ENCODE measurements around the gene CLMN.

Gene CLMN

DNA sequence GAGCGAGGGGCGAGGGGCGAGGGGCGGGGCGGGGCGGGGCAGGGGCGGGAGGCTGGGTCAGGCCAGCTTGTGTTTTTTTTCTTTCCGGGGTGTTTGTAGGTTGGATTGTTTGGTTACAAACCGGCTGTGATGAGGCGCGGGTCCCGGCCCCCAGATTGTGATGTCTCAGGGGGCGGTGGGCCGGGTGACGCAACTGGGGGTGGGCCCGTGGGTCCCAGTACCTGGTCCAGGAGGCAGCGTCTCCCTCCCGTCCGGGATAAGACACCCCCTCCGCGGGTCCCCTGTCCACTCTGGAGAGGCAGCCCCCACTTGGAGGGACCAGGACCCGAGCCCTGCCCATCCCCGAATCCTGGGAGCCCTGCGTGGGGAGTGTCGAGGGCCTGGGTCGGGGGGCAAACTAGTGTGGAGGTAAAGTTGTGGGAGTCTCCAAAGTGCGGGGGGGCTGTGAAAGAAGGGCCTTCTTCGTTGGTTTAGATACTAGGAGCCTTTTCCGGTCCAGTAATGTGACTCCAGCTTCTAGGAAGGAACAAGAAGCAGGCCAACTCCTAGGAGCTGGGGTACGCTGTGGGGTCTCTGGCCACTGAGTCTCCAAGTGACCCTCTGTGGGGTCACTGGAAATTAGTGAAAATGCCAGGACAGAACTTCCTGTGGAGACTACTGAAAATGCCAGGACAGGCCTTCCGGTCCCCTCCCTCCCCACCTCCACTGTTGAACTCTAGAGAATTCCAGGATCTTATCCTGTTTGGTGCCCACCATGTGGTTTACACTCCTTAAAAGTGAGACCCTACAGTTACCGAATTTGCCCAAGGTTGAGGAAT is 579 bp upstream of the CLMN start:
- DNase-seq = no peak

DNA sequence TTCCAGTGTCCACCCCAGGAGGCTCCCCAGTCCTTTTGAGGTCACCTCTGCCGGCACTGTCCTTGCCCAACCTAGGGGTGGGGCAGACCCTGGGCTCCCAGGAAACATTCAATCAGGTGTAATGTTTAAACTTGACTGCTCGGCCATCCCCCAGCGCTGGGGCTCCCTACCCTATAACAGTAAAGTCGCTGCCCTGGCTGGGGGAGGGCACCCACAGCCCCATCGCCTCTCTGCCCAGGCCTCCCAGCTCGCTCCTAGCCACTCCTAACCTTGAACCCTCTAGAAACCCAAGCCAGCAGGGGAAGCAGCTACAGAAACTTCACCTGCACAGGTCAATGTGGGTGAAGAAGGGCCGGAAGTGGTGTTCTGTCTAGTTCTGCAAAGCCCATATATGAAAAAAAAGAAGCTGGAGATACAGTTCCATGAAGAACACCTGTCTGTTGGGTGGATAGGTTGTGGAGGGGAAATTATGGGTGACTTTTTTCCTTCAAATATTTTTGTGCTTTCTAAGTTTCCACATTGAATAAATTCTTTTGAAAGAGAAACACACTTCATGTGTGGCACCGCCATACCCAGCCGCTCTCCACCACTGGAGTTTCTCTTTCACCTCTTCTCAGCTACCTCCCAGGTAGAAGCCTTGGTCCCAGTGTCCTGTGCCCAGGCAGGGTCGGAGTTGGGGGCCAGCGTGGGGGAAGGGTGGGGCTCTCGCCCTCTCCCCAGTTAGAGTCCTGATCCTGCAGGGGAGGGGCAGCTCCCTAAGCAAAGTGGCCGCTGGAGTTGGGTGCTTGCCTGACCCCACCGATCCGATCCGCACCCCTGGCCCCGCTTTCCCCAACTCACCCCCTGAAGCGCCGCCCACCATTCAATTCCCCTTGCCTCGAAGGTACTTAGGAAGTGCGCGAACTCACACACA is 1.1 kb downstream of the CLMN start:
- no peak for DNase-seq

DNA sequence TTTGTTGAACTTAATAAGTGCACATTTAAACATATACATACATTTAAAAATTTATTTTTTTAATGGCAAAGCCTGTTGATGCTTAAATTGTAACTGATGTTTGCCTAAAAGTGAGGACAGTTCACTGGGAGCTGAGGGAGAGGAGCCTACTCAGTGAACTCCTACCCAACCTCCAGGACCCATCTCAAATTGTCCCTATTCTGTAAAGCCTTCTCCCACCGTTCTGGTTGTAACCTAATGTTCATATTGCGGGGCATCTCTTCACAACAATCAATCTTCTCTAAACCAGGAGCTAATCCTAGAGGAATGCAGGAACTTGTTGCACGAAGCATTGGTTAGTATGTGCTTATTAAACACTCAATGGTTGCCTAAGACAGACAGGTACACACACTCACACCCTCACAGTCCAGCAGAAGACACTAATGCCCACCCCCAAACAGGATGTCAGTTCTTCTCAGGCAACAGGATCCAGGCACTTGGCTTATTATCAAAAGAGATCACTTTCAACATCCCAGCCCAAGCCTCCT is 1.8 kb downstream of the CLMN start:
- DNase-seq = no peak

DNA sequence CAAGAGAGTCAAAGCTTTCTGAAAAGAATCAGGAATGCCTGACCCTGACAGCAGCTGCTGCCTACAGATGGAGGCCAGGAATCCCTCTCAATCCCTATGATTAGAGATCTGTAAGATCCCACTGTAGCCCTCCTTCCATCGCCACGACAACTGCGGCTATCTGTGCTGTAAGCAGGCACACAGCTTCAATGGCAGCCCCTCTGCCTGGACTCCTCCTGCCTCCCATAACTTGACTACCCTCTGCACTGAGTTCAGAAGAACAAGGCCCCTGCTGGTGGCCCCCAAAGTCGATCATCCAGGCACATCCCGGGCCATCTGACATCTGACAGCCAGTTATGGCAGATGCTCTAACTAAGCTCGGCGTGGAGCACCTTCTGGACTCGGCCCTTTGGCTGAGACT is 2.9 kb downstream of the CLMN start:
- no peak for DNase-seq

DNA sequence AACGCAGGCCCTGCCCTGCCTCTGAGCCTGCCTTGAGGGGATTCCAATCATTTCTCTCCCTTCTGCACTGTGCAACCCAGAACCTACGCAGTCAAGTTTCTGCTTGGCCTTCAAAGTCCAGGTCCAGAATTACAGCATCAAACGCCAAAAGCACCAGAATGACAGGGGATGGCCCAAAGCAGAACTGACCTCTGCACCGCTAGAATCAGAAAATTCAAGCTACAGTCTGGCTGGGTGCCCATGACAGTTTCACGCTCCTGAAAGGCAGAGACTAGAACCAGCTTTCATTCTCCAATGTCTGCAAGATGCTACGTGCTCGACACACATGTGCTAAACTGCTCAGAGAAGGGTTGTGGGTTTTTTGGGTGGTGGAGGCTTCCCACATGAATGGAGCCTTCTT is 4.1 kb downstream of the CLMN start:
- DNase-seq = no peak

DNA sequence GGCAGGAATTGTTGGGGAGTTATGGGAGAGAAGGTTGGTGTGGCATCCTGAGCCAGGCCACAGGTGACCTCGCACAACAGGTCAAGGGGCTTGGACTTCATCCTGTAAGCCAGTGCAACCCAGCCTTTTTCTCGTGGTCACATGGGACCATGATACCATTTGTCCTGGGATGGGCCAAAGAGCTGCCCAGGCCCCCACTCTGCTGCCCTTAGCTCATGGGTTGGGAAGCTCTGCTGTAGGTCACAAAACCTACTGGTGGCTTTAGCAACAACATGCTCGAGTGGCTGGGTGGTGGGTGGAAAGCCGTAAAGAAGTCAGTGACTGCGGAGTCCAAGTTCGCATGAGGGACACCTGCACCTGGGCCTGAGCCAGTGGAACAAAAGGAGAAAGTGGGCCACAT is 4.6 kb downstream of the CLMN start:
- DNase-seq = no peak

DNA sequence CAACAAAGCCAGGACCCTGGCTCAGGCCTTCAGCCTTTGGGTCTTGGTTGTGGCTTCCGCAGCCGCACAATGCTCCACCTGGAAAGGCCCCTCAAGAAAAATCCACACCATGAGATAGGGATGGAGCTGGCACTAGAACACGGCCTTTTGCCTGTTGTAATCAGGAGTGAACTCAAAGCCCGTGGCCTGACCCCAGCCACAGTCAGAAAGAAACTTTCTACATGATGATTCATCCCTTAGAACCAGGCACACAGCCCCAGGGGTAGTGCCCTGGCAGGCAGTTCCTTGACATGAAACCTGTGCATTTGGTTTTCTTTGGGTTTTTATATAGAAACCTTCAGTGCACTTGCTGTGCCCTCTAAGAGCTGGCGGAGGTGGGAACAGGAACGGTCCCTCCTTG is 5.1 kb downstream of the CLMN start:
- DNase-seq = no peak

DNA sequence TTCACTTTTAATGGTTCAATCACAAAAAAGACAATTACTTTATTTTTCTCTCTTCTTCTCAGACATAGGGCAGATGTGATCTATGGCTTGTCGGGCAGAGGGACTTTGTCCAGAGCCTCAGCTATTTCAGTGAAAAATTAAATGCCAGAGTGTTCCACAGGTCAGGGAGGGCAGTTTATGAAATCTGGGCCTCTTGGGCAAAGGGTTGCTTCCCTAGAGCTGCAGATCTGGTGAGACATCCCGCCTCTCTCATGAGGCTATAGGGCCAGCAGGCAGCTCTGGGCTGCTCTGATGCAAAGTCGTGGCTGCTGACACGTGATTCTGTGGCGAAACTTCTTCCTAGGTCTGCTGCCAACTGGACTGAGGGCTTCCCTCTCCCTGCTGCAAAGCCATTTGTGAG is 6.0 kb downstream of the CLMN start:
- DNase-seq = no peak

DNA sequence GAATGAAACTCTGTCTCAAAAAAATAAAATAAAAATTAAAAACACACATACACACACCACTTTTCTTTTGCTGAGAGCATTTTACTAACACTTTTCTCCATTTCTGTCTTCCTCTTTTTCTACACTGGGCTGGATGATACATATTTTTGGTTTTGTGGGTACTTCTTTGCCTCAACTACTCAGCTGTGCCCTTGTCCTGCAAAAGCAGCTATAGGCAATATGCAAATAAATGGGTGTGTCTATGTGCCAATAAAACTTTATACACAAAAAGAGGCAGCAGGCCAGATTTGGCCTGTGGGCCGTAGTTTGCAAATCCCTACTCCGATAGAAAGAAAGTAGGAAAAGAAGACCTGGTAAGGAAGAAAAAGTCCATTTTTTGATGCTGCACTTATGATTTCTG is 6.5 kb downstream of the CLMN start:
- DNase-seq = no peak

DNA sequence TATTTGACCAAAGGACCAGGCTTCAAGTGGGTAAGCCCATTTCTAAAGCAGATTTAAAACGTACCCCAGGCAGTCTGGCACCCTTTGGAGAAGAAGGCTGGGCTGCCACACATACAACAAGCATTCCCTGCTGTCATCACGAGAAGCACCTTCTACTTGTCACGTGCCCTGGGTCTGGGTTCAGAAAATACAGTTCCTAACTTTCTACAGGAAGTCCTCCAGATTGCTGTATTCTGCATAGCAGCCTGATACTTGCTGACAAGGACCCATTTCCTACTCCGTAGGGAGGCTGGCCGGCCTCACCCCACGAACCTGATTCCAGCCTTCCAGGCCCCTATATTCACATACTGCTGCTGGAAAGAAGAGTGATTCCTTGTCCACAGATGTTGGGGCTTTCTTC is 7.4 kb downstream of the CLMN start:
- no peak for DNase-seq

DNA sequence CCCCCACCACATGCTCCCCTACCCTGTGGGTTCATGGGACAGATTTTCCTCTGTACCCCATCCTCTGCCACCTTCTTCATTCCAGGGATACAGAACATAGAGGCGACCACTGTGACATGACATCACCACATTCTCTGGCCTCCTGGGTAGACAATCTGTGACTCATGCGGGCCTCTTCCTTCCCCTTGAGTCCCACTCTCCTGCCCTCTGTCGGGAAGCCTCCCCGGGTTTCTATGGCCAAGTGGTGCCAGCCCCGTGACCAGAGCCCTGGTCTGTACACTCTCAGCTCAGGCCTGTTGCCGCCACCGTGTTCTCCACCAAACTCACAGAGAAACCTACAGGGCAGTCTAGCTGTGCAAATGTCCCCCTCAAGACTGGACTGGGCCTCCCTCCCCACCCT is 8.0 kb downstream of the CLMN start:
- DNase-seq = no peak

DNA sequence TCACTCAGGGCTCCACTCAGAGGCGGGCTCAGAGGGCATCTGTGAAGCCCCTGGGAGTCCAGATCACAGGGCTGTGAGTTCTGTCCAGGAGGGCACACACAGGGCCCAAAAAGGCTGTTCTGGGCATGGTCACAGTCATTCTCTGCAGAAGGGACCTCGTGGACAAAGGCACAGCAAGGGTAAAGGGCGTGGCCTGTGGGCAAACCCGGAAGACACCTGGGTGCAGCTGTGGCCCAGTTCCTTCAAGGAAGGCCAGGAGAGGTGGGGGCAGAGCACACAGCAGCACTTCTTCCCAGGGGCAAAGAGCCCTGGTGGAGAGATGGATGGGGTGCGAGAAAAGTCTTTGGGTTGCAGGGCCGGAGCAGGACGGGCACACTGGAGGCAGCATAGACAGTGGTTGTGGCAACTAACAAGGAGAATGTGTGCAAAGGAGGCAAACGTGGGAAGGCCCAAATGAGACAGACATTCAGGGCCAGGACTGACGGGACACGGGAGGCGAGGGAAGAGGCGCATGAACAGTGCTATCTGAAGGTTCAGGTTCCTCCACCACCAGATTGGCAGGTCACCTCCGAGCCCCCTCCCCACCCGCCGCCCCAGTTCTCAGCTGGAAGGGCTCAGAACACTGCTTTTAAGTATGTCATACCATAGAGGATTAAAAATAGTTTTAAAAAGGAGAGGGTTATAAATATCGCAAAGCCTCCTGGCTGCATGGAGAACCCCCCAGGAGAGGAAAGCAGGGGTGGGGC is 8.9 kb downstream of the CLMN start:
- DNase-seq = no peak

DNA sequence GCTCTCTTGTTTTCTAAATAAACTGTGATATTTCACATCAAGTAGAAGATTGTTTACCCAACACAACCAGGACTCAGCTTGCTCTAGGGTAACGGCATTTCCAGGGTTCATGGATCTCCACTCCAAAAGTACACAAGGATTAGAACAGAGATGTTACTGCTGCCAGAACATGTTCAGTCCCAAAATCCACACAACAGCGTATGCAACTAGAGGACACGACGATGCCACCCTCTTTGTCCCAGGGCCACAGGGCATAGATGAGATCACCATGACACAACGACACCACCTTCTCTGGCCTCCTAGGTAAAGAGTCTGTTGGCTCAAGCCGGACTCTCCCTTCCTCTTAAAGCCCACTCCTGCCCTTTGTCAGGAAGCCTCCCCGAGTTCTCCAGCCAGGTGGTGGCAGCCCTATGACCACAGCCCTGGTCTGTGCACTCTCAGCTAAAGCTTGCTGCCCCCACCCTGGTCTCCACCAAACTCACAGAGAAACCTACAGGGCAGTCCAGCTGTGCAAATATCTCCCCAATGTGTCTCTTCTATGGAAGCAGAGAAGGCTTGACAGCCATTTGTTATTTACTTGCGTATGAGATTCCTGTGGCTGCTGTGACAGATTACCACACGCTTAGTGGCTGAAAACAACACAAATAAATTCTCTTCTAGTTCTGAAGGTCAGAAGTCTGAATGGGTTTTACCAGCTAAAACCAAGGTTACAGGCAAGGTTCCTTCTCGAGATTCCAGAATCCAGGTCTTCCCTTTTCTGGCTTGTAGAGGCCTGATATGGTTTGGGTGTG is 10.3 kb downstream of the CLMN start:
- DNase-seq = no peak

DNA sequence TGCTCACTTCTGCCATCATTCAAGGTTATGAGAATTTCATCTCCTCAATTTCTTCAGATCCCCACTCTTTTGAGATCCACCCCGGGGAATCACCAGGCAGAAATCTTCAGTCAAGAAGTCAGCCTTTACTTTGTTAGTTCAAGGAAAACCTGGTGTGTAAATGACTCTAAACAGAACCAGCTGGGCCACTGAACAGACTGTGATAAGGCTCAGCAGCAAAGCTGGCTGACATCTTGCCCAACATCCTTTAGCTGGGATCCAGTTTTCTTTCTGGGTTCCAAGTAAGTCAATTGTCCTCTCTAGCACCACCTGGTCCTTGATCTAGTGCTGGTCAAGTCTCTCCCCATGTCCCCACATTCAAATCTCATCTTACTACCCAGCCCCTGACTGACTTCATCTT is 11.6 kb downstream of the CLMN start:
- no peak for DNase-seq

DNA sequence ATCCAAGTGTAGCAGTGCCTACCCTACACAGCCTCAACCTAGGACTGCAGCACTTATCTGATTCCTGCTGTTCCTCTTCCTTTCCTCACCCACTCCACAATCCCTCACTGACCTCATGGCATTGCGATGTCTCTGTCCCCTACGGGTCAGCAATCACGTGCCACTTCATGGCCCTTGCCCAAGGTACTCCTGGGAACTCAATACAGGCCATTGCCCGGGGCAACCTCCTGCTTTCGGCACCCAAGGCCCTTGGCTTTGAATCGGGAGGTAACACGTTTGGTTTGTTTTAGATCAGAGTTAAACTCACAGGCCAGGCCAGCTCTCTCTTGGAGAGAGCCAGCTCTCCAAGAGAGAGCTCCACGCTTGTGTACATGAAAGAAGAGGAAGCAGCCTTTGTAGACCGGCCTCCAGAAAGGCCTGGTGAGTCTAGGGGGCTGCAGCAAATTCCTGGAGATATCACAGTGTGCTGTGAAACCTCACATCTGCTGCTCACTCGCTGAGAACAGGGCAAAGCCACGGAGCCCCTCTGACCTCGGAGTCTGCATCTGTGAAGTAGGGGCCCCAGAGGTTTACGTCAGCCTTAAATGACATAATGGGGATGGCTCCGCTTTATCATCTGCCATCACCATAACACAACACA is 12.2 kb downstream of the CLMN start:
- no peak for DNase-seq

DNA sequence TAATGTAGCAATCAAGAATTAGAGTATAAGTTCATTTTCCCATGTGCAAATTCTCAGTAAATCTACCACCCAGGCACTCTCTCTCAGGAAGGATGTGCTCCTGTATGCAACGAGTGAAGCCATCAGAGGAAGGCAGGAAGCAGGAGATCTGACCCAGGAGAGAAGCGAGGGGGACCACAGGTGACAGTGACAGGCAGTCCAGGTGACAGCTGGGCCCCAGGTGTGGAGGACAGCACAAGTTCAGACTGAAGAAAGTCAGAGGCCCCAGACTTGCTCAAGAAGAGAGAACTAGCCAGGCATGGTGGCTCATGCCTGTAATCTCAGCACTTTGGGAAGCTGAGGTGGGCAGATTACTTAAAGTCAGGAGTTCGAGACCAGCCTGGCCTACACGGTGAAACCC is 13.8 kb downstream of the CLMN start:
- no peak for DNase-seq

DNA sequence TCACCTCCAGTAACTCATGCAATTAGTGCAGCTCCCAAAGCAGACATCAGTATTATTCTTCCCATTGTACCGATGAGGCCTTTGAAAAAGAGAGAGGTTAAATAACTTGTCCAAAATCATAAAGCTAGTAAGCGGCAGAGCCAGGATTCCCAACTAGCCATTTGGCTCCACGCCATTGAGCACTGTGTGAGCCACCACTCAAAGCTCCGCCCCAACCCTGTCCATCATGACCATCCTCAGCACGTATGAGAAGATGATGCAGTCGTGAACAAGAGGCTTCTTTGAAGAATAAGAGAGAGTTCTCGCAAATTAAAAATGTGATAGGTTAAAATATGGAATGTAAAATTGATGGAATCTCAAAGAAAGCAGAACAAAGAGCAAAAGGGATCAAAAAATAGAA is 14.6 kb downstream of the CLMN start:
- no peak for DNase-seq

DNA sequence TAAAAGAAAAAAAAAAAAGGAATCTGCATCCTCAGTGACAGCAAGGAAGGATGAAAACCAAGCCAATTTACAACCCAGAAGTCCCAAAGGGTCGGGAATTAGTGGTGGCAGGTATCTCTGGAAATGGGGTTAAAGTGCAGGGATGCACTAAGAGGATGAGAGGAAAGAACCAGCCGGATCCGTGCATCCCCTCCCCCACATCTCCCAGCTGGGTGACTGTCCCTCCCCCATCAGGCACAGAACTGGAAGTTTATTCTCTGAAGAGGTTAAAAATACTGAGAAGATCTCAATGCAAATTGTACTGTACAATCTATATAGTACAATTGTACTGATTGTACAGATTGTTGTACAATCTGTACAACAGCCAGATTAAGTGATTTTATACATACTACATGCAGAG is 15.4 kb downstream of the CLMN start:
- no peak for DNase-seq

DNA sequence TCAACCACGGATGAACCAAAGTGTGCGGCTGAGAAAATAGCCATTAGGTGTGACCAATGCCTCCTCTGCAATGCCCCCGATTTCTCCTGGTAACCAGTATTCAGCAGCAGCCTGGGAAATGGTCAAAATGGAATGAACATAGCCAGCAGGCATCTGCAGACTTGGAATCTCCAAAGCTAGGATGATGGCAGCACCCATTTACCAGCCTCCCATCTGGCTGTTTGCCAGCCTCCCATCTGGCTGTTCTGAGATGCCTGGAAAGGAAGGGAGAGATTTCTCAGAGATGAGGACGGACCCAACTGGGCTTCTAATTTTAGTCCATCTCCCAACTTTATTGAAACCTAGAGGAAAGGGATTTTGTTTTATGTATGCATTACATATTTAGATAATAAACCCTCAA is 16.2 kb downstream of the CLMN start:
- no peak for DNase-seq

DNA sequence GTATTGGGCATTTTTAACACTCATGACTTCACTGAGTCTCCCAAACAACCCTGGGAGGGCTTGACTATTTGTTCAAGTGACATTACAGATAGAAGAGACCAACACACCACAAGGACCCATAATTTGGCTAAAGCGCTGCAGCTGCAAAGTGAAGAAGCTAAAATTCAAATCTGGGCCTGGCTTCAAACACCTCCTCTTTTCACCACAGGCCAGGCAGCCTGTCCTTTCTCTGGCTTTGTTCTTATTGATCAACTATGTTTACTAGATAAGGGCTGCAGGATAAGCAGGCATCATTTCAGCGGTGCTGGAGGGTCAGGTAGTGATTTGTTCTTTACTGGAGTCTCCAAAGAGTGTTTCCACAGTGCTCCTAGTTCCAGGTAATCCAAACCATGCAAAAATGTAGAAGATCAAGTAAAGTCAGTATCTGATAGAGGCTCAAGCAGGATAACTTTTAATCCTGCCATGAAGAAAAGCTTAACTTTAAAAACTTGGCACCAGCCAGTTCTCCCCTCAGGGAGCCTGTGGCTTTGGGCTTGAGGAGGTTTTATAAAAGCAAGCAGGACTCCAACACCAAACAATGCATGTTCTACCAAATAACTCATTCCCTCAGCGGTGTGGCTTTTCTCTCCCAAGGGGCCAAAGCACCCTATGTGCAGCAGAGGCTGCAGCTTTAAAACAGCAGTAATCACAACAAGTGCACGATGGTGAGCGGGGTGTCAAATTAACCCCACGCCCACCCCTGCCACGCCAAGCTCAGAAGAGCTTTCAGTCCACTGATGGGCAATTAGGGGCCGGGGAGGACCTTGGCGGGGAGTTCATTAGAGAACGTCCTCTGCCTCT is 16.8 kb downstream of the CLMN start:
- no peak for DNase-seq
